Hepatocyte (in vitro differentiated cells): ENCODE results near the gene TMPRSS2.

Experiments
- CTCF ChIP-seq: fragments of 200-600 bp; sonication (generic); IDR thresholded peaks from 2 replicates; pipeline ENCODE4 v1.5.1; 2016; ENCODE audit warnings: antibody characterized with exemption, mild to moderate bottlenecking; ENCODE audit not compliant: poor library complexity
- EZH2 ChIP-seq: fragments of 200-600 bp; sonication (generic); IDR thresholded peaks from 2 replicates; pipeline ENCODE4 v1.6.1; 2016; ENCODE audit warnings: antibody characterized with exemption, mild to moderate bottlenecking, borderline replicate concordance
- EZH2phosphoT487 ChIP-seq: fragments of 200-600 bp; sonication (generic); IDR thresholded peaks from one replicate; pipeline ENCODE4 v1.6.1; 2018; ENCODE audit warnings: antibody characterized with exemption, mild to moderate bottlenecking, low read depth, moderate library complexity; ENCODE audit not compliant: unreplicated experiment, severe bottlenecking

- no peak for TF ChIP-seq EZH2phosphoT487
- TF ChIP-seq EZH2 = no peak
- no peak for TF ChIP-seq CTCF
Observed at GRCh38 chr21:41442481-41443186, 65.3 kb downstream of the TMPRSS2 start.
